ENCODE measurements around the gene PDE4C.
A peak's percentile ranks its signal among the peaks of the same experiment; 100 is the strongest.

Gene PDE4C

GRCh38 chr19:18227781-18228271 is 1.6 kb upstream of the PDE4C start:
- TF ChIP-seq CSRNP3 (CRISPR knock-in tag; IDR thresholded peaks at IDR 0.05) (no peak), TOX (CRISPR knock-in tag; IDR thresholded peaks at IDR 0.05; ENCODE audit: borderline replicate concordance) (no peak), CSDC2 (CRISPR knock-in tag; IDR thresholded peaks at IDR 0.05) (no peak)
- ATAC-seq: no peak

DNA sequence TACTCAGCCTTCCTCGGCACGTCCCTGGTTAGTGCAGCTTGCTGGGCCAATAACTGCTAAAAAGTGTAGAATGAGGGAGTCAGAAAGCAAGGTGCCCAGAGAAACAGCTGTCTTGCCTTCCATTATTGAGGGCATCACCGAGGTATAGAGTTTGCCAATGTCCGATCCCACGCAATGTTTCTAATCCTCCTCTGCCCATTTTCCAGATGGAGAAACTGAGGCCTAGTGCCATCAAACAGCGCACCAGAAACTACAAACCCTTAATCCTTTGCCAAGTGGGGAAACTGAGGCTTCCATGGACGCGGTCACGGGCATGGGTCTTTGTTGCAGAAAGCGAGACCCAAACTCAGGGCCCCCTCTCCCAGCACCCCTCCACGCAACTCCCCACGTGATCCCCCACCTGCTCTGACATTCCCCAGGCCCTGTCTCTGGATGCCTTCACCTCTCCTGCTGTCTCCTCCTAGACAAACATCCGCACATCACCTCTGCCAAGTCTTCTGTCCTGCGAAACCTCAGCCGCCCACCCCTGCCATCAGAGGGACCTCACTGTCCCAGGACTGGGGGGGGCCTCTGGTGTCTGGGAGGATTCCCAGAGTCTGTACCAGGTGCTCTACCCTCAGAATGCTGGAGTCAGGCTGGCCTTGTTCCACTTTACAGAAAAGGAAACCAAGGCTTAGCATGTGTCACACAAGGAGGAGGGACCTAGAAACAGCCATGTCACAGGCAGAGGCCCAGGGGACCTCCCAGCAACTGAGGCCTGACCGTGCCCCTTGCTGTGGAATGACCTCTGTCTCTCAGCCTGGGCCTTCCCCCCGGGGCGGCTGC is 930 bp upstream of the PDE4C start:
- TF ChIP-seq SNAI2 (CRISPR knock-in tag; IDR thresholded peaks at IDR 0.05): no peak
- TF ChIP-seq ARNTL (CRISPR knock-in tag; IDR thresholded peaks at IDR 0.05; ENCODE audit: borderline replicate concordance, low read depth): no peak
- TF ChIP-seq RARB (CRISPR knock-in tag; IDR thresholded peaks at IDR 0.05): no peak
- no peak for TF ChIP-seq CSDC2 (CRISPR knock-in tag; IDR thresholded peaks at IDR 0.05)
- TF ChIP-seq ZFP3 (CRISPR knock-in tag; IDR thresholded peaks at IDR 0.05): no peak
- TF ChIP-seq ESRRG (CRISPR knock-in tag; IDR thresholded peaks at IDR 0.05): no peak
- TF ChIP-seq, protein P1, sequence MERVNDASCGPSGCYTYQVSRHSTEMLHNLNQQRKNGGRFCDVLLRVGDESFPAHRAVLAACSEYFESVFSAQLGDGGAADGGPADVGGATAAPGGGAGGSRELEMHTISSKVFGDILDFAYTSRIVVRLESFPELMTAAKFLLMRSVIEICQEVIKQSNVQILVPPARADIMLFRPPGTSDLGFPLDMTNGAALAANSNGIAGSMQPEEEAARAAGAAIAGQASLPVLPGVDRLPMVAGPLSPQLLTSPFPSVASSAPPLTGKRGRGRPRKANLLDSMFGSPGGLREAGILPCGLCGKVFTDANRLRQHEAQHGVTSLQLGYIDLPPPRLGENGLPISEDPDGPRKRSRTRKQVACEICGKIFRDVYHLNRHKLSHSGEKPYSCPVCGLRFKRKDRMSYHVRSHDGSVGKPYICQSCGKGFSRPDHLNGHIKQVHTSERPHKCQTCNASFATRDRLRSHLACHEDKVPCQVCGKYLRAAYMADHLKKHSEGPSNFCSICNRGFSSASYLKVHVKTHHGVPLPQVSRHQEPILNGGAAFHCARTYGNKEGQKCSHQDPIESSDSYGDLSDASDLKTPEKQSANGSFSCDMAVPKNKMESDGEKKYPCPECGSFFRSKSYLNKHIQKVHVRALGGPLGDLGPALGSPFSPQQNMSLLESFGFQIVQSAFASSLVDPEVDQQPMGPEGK (CRISPR knock-in tag; IDR thresholded peaks at IDR 0.05; ENCODE audit: borderline replicate concordance): no peak
- ATAC-seq: no peak

DNA sequence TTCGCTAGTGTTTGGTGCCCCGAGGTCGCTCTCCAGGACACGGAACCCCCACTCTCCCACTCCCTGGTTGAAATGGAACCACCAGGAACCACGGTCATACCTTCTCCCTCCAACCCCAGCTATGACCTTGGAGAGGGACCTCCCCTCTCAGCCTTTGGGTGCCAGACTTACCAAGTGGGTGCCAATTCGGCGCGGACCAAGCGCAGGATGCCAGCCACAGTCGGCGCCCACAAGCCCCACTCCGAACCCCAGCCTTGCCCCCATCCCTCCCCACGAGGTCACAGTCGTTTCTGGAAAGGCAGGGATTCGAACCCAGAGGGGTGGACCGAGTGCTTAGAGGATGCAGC is 910 bp downstream of the PDE4C start:
- ATAC-seq: no peak
- TF ChIP-seq TCF4 (CRISPR knock-in tag; IDR thresholded peaks at IDR 0.05; ENCODE audit: borderline replicate concordance) (no peak), RARB (CRISPR knock-in tag; IDR thresholded peaks at IDR 0.05) (no peak), ZNF565 (CRISPR knock-in tag; conservative IDR thresholded peaks at IDR 0.05; ENCODE audit: low read depth) (no peak), TOX (CRISPR knock-in tag; IDR thresholded peaks at IDR 0.05; ENCODE audit: borderline replicate concordance) (no peak), ISL1 (CRISPR knock-in tag; IDR thresholded peaks at IDR 0.05) (no peak), SNAI2 (CRISPR knock-in tag; IDR thresholded peaks at IDR 0.05) (no peak)
- TF ChIP-seq, protein P2, sequence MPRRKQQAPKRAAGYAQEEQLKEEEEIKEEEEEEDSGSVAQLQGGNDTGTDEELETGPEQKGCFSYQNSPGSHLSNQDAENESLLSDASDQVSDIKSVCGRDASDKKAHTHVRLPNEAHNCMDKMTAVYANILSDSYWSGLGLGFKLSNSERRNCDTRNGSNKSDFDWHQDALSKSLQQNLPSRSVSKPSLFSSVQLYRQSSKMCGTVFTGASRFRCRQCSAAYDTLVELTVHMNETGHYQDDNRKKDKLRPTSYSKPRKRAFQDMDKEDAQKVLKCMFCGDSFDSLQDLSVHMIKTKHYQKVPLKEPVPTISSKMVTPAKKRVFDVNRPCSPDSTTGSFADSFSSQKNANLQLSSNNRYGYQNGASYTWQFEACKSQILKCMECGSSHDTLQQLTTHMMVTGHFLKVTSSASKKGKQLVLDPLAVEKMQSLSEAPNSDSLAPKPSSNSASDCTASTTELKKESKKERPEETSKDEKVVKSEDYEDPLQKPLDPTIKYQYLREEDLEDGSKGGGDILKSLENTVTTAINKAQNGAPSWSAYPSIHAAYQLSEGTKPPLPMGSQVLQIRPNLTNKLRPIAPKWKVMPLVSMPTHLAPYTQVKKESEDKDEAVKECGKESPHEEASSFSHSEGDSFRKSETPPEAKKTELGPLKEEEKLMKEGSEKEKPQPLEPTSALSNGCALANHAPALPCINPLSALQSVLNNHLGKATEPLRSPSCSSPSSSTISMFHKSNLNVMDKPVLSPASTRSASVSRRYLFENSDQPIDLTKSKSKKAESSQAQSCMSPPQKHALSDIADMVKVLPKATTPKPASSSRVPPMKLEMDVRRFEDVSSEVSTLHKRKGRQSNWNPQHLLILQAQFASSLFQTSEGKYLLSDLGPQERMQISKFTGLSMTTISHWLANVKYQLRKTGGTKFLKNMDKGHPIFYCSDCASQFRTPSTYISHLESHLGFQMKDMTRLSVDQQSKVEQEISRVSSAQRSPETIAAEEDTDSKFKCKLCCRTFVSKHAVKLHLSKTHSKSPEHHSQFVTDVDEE (CRISPR knock-in tag; IDR thresholded peaks at IDR 0.05): no peak

DNA sequence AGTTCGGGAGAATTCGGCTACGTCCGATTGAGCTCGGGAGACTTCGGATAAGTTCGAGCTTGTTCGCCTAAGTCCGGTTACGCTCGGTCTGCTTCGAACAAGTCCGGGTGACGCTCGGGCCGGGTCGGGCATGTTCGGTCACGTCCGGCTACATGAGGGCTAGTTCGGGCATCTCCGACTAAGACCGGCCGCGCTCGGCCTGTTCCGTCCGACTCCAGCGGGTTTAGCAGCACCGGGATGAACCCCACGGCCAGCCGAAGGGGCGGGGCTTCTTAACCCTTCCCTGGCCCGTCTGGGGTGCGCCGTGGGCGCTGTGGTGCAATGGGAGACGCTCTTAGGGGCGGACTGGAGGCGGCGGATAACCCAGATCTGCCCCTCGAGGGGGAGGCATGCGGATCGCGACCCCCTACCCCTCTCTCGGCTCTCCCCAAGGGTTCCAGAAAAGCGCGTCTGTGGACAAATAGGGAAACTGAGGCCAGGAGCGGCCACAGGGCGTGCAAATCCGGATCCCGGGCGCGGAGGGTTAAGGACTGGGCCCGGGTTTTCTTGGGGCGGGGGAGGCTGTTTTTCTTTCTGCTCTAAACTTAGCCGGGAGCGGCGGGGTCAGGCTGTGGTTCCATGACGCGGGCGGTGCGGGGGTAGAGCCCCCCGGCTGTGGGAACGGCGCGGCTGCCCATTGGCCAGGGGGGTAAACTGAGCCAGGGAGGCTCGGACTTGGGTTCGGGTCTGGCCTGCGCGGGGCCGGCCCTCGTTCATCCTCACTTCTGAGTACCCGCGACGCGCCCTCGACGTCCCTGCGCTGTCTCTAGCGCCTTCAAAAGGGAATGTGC is 1.5 kb downstream of the PDE4C start:
- TF ChIP-seq ZNF565 (CRISPR knock-in tag; conservative IDR thresholded peaks at IDR 0.05; ENCODE audit: low read depth): no peak
- TF ChIP-seq GLIS3 (CRISPR knock-in tag; IDR thresholded peaks at IDR 0.05): no peak
- TF ChIP-seq ZNF8 (CRISPR knock-in tag; IDR thresholded peaks at IDR 0.05): no peak
- TF ChIP-seq, protein P3, sequence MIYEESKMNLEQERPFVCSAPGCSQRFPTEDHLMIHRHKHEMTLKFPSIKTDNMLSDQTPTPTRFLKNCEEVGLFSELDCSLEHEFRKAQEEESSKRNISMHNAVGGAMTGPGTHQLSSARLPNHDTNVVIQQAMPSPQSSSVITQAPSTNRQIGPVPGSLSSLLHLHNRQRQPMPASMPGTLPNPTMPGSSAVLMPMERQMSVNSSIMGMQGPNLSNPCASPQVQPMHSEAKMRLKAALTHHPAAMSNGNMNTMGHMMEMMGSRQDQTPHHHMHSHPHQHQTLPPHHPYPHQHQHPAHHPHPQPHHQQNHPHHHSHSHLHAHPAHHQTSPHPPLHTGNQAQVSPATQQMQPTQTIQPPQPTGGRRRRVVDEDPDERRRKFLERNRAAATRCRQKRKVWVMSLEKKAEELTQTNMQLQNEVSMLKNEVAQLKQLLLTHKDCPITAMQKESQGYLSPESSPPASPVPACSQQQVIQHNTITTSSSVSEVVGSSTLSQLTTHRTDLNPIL (CRISPR knock-in tag; IDR thresholded peaks at IDR 0.05; ENCODE audit: low read depth): no peak
- TF ChIP-seq OSR1 (CRISPR knock-in tag; IDR thresholded peaks at IDR 0.05): no peak
- no peak for TF ChIP-seq BACH2 (CRISPR knock-in tag; IDR thresholded peaks at IDR 0.05; ENCODE audit: borderline replicate concordance)
- no peak for TF ChIP-seq RARB (CRISPR knock-in tag; IDR thresholded peaks at IDR 0.05)
- no peak for TF ChIP-seq ARNTL (CRISPR knock-in tag; IDR thresholded peaks at IDR 0.05; ENCODE audit: borderline replicate concordance, low read depth)
- TF ChIP-seq, protein P1 (CRISPR knock-in tag; IDR thresholded peaks at IDR 0.05; ENCODE audit: borderline replicate concordance): no peak
- no peak for TF ChIP-seq SNAI2 (CRISPR knock-in tag; IDR thresholded peaks at IDR 0.05)
- TF ChIP-seq ZFP30 (CRISPR knock-in tag; IDR thresholded peaks at IDR 0.05): no peak
- TF ChIP-seq ISL1 (CRISPR knock-in tag; IDR thresholded peaks at IDR 0.05): no peak
- no peak for TF ChIP-seq CSDC2 (CRISPR knock-in tag; IDR thresholded peaks at IDR 0.05)
- no peak for TF ChIP-seq PPARA (CRISPR knock-in tag; IDR thresholded peaks at IDR 0.05; ENCODE audit: borderline replicate concordance)
- no peak for TF ChIP-seq TOX (CRISPR knock-in tag; IDR thresholded peaks at IDR 0.05; ENCODE audit: borderline replicate concordance)
- TF ChIP-seq ZNF70 (CRISPR knock-in tag; IDR thresholded peaks at IDR 0.05): no peak
- no peak for TF ChIP-seq ESRRG (CRISPR knock-in tag; IDR thresholded peaks at IDR 0.05)
- TF ChIP-seq ZC3H10 (CRISPR knock-in tag; IDR thresholded peaks at IDR 0.05): no peak
- ATAC-seq: peak; percentile 100

Data from SK-N-SH treated with all-trans-retinoic acid at 6 μM for 48 hours (cell line).